ENCODE measurements around the gene RNF157. TPM values are rescaled to one million over a fixed set of nuclear protein-coding genes. Genes with fewer than 3 reads are reported as not detected.

Gene RNF157
- total and polyA plus RNA-seq, 2 of the 13 experiments (the other 11 are each of a cell fraction or from before 2014, with no cell fraction given): 0.44 to 1.5 TPM

- TF ChIP-seq ZBTB4 (CRISPR knock-in tag; IDR thresholded peaks at IDR 0.05; ENCODE audit: borderline replicate concordance) (peak; percentile 57; the same call in 1 of the 2 replicates), TERF1 (CRISPR knock-in tag; IDR thresholded peaks at IDR 0.05) (no peak), MYC (CRISPR knock-in tag; IDR thresholded peaks at IDR 0.05; ENCODE audit: borderline replicate concordance) (peak; percentile 21; the same call in 1 of the 2 replicates), SATB2 (CRISPR knock-in tag; IDR thresholded peaks at IDR 0.05) (no peak), ZNF660 (CRISPR knock-in tag; IDR thresholded peaks at IDR 0.05; ENCODE audit: borderline replicate concordance, low read depth) (no peak), ZFP62 (CRISPR knock-in tag; IDR thresholded peaks at IDR 0.05) (no peak), NAIF1 (CRISPR knock-in tag; IDR thresholded peaks at IDR 0.05; ENCODE audit: borderline replicate concordance) (no peak), ZFP82 (CRISPR knock-in tag; IDR thresholded peaks at IDR 0.05; ENCODE audit: borderline replicate concordance) (no peak), ZNF709 (CRISPR knock-in tag; IDR thresholded peaks at IDR 0.05) (0 out of 2 replicates have a peak, but pooled peaks have one; percentile 58), CTCF (CRISPR knock-in tag; IDR thresholded peaks at IDR 0.05) (peak; percentile 7; the same call in 1 of the 2 replicates), RXRB (CRISPR knock-in tag; IDR thresholded peaks at IDR 0.05; ENCODE audit: borderline replicate concordance) (peak; percentile 93), IRX3 (CRISPR knock-in tag; IDR thresholded peaks at IDR 0.05; ENCODE audit: borderline replicate concordance, low read depth) (no peak), ZNF589 (CRISPR knock-in tag; conservative IDR thresholded peaks at IDR 0.05) (no peak), SNAI1 (CRISPR knock-in tag; IDR thresholded peaks at IDR 0.05; ENCODE audit: borderline replicate concordance) (no peak), FLYWCH1 (CRISPR knock-in tag; IDR thresholded peaks at IDR 0.05) (no peak), ZNF773 (CRISPR knock-in tag; IDR thresholded peaks at IDR 0.05; ENCODE audit: borderline replicate concordance) (no peak), ZNF75D (CRISPR knock-in tag; IDR thresholded peaks at IDR 0.05; ENCODE audit: borderline replicate concordance) (no peak), ZNF883 (CRISPR knock-in tag; IDR thresholded peaks at IDR 0.05; ENCODE audit: not compliant biosample characterization) (no peak), ZNF546 (CRISPR knock-in tag; conservative IDR thresholded peaks at IDR 0.05) (no peak), SMAD1 (CRISPR knock-in tag; IDR thresholded peaks at IDR 0.05; ENCODE audit: borderline replicate concordance, low read depth) (no peak; the same call in 1 of the 2 replicates), MBD4 (IDR thresholded peaks at IDR 0.05; ENCODE audit: borderline replicate concordance, low read length) (no peak), TAF15 (IDR thresholded peaks at IDR 0.05; ENCODE audit: low read depth, low read length, poor library complexity, severe bottlenecking) (no peak), ZNF331 (CRISPR knock-in tag; IDR thresholded peaks at IDR 0.05) (no peak; the same call in 1 of the 2 replicates)
Observed at GRCh38 chr17:76119409-76120371, 120.6 kb downstream of the RNF157 start (continued).
